HT-29 (cell line): ENCODE data around the gene MFN1. TPM values are rescaled to one million over a fixed set of nuclear protein-coding genes. Genes with fewer than 3 reads are reported as not detected.

Experiments
- DNase-seq: peaks from one replicate; pipeline ENCODE4 v3.0.0-alpha.2; 2015; ENCODE audit warnings: low spot score
- total RNA-seq: library from RNA; depleted of rRNA; stranded (reverse); fragments of >200 nt; shearing (Covaris generic); gene quantifications from 2 replicates; pipeline ENCODE4 v1.2.3, GENCODE V29; 2014

The MFN1 gene
- total RNA-seq, 1 experiment from 2014 or later = 21.9 TPM

DNA sequence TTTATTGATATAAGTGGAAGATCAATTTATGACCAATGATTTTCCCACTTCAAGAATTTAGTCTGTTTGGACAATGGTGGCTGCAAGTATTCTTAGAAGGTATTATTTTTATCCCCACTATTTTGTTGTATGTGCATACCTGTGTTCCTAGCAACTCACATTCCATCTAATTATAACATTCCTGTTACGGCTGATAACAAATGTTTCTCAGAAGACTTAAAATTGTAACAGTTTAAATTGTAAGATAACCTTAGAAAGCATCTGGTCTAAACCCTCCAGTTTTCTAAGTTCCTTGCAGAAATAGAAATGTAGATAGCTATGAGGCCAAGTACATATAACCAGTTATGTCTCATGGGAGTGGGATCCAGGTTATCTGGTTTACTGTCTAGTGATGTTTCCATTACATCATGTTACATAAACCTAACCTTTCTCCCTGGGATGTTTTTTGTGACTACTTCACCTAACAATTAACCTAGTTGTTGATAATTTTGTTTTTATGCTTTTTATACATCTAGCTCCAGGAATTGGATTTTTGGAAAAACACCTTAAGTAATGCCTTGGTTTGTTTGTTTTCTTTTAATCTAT is 11.1 kb upstream of the MFN1 start:
- DNase-seq = no peak

DNA sequence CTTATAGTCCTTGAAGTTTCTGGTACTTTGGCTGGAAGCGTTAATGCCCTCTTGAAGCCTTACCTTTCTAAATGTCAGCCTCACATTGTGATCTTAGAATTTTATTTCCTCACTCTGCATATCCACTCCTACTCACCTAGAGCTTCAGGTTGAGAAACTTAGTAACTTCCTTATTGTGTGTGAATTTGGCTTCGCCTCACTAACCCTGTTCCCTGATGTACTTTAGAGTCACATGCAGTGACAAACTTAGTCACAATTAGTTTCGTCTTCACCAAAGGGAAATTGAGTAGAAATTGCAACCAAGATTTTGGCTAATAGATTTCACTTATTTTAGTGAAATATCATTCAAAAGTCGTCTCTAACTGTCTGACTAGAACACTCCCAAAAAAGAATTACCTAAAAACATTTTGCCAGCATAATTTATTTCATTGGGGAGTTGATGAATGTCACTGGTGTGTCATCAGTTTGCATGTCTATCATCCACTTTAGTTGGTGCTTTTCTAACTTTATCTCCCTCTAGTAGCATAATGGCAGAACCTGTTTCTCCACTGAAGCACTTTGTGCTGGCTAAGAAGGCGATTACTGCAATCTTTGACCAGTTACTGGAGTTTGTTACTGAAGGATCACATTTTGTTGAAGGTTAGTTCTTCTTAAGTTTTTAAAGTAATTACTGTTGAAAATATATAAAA is 960 bp downstream of the MFN1 start:
- DNase-seq = peak; percentile 45

DNA sequence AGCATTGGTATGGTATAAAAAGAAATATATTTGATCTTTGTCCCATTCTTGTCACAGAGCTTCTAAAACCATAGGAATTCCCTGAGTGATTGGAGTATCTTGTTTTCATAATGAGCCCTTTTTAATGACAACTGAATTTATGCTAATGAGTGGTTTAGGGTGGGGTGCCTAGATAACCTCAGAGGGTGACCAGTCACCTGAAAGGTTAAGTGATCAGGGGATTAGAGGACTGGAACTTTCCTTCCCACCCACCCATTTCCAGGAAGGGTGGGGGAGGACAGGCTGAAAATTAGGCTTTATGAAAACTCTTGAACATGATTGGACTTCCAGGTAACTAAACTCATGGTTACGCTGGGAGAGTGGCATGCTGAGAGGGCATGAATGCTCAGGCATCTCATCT is 8.5 kb downstream of the MFN1 start:
- no peak for DNase-seq

DNA sequence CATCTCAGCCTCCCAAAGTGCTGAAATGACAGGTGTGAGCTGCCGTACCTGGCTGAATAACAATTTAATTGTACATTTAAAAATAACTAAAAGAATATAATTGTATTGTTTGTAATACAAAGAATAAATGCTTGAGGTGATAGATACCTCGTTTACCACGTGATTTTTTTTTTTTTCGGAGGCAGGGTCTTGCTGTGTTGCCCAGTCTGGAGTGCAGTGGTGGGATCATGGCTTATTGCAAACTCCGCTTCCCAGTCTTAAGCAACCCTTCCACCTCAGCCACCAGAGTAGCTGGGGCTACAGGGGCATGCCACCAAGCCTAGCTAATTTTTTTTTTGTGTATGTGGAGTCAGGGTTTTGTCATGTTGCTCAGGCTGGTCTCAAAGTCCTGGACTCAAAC is 15.8 kb downstream of the MFN1 start:
- DNase-seq = no peak

DNA sequence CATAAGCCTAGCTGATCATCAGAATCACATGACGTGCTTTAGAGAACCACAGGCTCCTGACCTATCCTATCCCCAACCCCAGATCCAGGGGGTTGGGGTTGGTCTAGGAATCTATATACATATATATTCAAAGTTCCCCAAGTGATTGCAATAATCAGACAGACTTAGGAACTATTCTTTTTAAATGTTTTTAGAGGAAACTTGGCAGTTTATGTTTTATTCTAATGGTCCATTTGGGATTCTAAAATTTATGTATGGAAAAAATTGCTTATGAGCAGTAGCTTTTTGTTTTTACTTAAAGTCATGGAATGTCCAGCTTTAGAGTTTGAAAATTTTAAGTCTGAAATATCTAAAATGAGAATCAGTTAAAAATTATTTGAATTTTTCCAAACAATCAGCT is 22.1 kb downstream of the MFN1 start:
- DNase-seq = no peak

DNA sequence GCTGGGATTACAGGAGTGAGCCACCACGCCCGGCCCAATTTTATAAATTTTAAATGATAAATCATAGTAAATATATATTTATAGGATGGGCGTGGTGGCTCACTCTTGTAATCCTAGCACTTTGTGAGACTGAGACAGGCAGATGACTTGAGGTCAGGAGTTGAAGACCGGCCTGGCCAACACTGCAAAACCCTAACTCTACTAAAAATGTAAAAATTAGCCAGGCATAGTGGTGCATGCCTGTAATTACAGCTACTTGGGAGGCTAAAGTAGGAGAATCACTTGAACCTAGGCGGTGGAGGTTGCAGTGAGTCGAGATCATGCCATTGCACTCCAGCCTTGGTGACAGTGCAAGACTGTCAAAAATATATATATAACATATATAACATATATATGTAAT is 26.4 kb downstream of the MFN1 start:
- DNase-seq = no peak

GRCh38 chr3:179375091-179375999 is 27.8 kb downstream of the MFN1 start:
- DNase-seq = no peak

- no peak for DNase-seq
Observed at GRCh38 chr3:179376474-179376873, 29.0 kb downstream of the MFN1 start.

GRCh38 chr3:179391906-179392305 is 44.4 kb downstream of the MFN1 start:
- DNase-seq = no peak

- DNase-seq = no peak
Observed at GRCh38 chr3:179398574-179399231, 51.2 kb downstream of the MFN1 start.

- DNase-seq = no peak
Observed at GRCh38 chr3:179401561-179401960, 54.1 kb downstream of the MFN1 start.

- DNase-seq = no peak
Observed at GRCh38 chr3:179402963-179403362, 55.5 kb downstream of the MFN1 start.

DNA sequence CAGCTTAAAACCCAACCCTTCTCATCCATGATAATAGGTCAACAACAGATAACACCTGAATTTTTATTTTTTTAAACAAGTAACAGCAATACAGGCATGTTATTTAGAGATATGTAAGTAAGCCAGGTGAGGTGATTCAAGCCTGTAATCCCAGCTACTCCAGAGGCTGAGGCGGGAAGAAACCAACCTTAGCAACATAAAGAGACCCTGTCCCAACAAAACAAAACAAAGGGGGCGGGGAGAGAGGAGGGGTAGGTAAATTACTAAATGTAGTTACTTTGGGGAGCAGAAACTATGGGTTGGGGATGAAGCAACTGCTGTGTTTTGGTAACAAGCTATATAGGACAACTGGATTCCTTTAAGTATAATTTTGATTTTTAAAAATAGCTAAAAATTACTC is 56.8 kb downstream of the MFN1 start:
- DNase-seq = no peak

DNA sequence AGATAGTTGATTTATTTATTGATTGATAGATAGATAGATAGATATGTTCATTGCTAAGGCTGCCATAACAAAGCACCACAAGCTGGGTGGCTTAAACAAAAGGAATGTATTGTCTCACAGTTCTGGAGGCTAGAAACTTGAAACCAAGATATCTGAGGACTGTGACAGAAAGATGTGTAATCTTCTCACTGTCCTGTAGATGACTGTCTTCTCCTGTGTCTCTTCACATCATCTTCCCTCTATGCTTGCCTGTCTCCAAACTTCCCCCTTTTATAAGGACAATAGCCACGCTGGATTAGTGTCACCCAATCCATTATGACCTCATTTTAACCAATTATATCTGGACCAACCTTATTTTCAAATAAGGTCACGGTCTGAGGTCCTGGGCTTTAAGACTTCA is 62.8 kb downstream of the MFN1 start:
- no peak for DNase-seq

DNA sequence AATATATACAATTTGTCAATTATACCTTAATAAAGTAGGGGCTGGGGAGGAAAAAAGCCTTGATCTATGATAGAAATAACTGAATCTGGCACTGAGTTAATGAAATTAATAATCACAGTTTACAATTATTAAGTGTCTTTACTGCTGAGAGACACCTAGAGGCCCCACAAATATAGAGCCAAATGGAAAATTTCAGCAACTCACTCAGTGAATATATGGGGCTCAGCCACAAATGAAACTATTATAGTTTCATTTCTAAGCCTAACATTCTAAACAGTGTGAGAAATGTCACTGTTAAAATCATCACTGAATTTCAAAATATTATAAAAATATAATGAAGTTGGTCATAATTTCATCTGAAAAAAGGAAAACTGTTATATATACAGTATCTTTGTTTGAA is 63.5 kb downstream of the MFN1 start:
- no peak for DNase-seq

DNA sequence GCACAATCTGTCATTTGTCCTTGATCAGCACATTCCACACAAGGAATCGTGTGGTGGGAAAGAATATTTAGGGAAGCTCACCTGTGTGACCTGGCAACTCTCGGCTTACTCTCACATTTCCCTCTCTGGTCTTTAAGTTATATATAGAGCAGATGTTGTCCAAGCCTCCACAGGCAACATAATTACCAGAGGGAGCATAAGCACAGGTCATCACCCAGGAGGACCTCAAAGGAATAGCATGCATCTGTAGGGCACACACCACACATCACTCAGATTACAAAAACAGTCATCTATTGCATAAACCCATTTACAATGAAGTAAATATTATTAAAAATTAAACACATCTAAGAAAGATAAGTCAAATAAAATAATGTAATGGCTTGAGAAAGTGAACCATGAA is 67.3 kb downstream of the MFN1 start:
- no peak for DNase-seq

- DNase-seq = no peak
Observed at GRCh38 chr3:179415377-179415776, 67.9 kb downstream of the MFN1 start.

GRCh38 chr3:179416681-179417080 is 69.2 kb downstream of the MFN1 start:
- DNase-seq = no peak

DNA sequence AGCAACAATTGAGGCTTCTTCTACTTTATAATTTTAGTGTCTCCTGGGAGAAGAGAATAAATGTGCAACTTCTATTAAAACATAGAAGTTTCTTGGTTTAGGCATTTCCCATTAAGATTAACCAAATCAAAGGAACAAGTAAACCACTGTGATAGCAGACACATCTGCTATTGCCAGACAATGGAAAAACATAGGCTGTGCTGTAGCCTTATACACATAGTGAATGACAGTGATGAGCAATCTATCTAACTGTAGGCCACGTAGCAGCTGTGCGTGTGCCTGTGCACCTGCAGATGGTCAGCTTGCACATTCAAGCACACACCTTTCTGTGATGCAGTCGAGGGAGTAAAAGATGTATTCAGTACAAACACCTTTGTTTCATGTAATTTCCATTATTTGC is 71.1 kb downstream of the MFN1 start:
- no peak for DNase-seq

DNA sequence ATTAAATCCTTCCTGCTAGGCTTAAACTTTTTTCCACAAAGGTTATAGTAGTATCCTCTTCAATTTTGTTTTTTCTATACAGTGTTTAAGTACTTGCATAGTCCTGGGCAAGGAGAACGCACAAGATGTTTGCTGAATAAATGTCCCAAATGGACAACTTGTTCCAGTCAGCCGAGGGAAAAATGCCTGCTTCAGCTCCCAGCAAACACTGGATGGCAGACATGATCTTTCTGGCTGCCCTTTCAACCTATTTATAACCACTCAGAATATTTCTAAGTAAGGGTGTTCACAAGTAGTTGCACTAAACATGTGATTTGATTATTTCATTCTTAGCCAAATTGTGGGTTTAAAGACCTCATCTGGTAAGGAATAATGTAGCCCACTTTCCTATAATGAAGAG is 74.0 kb downstream of the MFN1 start:
- DNase-seq = peak; percentile 44

DNA sequence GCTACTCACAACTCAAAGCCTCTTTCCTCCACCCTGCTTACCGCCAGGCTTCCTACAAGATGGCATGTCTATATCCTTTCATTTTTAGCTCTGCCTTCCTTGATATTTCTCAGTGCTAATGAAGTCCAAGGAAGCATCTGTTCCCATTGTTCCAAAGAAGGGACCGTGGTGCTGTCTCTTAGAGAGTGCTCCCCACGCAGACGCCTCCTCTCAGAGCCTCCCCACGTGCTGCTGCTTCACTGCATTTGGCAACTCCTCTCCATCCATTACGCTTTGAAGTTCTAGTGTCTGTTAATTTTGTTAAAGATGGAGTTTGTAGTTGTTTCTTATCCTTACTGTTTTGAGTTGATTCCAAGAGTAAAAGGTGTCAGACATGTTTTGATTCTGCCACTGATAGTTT is 77.6 kb downstream of the MFN1 start:
- DNase-seq = no peak

GRCh38 chr3:179428876-179429548 is 81.5 kb downstream of the MFN1 start:
- DNase-seq = no peak
